Fibroblast of mammary gland (primary cell): Measurements from ENCODE around the gene CCDC86.

ENCODE experiments used
- DNase-seq: peaks from one replicate; pipeline ENCODE4 v3.0.0-alpha.2; 2010; ENCODE audit warnings: low read depth
- H3K4me3 ChIP-seq: 2 replicates; pipeline ENCODE4 v1.5.1; 2011; ENCODE audit warnings: low read depth, mild to moderate bottlenecking, low read length, moderate library complexity; ENCODE audit not compliant: control insufficient read depth
- TF ChIP-seq, protein P1 (sequence below): conservative IDR thresholded peaks from 2 replicates; pipeline ENCODE4 v1.5.1; 2011; ENCODE audit warnings: low read depth, low read length, inconsistent platforms; ENCODE audit not compliant: control insufficient read depth, insufficient read depth

CCDC86 gene, protein sequence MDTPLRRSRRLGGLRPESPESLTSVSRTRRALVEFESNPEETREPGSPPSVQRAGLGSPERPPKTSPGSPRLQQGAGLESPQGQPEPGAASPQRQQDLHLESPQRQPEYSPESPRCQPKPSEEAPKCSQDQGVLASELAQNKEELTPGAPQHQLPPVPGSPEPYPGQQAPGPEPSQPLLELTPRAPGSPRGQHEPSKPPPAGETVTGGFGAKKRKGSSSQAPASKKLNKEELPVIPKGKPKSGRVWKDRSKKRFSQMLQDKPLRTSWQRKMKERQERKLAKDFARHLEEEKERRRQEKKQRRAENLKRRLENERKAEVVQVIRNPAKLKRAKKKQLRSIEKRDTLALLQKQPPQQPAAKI

DNA sequence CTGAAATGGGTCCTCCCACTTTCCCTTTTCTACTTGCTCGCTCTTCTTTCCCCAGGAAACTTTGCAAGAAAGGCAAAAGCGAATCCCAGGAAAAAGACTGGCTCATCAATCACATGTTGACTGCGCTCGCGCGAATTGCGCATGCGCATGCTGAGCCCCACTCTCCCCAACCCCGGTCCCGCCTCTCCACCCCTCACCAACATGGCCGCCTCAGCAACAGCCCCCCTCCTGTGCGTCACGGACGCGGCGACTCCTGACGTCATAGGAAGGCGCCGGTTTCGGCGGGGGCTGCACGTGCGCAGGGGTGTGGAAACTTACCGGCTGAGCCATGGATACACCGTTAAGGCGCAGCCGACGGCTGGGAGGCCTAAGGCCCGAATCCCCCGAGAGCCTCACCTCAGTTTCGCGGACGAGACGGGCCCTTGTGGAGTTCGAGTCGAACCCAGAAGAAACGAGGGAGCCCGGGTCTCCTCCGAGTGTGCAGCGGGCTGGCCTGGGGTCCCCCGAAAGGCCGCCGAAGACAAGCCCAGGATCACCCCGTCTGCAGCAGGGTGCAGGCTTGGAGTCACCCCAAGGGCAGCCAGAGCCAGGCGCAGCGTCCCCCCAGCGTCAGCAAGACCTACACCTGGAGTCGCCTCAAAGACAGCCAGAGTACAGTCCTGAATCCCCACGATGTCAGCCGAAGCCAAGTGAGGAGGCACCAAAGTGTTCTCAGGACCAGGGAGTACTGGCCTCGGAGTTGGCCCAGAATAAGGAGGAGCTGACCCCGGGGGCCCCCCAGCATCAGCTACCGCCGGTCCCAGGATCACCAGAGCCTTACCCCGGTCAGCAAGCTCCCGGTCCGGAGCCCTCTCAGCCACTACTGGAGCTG is at the start of gene CCDC86:
TSS of gene CCDC86 (plus strand) at position 317 of the 871 bp plus-strand sequence. CDS start at position 329, 12 bp downstream.
- peak within 1 kb of the TSS; percentile 75 for H3K4me3 ChIP-seq
- DNase-seq = peak; percentile 96
- TF ChIP-seq, protein P1, sequence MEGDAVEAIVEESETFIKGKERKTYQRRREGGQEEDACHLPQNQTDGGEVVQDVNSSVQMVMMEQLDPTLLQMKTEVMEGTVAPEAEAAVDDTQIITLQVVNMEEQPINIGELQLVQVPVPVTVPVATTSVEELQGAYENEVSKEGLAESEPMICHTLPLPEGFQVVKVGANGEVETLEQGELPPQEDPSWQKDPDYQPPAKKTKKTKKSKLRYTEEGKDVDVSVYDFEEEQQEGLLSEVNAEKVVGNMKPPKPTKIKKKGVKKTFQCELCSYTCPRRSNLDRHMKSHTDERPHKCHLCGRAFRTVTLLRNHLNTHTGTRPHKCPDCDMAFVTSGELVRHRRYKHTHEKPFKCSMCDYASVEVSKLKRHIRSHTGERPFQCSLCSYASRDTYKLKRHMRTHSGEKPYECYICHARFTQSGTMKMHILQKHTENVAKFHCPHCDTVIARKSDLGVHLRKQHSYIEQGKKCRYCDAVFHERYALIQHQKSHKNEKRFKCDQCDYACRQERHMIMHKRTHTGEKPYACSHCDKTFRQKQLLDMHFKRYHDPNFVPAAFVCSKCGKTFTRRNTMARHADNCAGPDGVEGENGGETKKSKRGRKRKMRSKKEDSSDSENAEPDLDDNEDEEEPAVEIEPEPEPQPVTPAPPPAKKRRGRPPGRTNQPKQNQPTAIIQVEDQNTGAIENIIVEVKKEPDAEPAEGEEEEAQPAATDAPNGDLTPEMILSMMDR = no peak

DNA sequence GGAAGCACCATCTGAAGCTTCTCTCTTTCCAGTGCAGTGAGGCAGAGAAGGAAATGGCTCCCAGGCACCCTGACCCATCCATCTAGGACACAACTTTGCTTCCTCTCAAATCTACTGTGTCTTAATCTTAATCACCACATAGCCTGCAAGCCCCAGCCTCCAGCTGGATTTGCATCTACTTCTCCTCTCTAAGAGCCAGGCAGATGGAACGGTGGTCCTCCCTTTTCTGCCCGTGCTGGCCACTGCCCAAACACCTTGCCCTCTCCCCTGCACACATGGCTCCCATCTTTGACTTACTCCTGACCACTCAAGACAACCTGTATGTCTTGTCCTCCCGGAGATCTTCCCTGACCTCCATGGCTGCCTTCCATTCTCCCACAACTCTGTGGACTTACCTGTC is 49.4 kb upstream of the CCDC86 start:
- TF ChIP-seq, protein P1 = no peak
- no peak overlapping the region for H3K4me3 ChIP-seq
- no peak for DNase-seq

DNA sequence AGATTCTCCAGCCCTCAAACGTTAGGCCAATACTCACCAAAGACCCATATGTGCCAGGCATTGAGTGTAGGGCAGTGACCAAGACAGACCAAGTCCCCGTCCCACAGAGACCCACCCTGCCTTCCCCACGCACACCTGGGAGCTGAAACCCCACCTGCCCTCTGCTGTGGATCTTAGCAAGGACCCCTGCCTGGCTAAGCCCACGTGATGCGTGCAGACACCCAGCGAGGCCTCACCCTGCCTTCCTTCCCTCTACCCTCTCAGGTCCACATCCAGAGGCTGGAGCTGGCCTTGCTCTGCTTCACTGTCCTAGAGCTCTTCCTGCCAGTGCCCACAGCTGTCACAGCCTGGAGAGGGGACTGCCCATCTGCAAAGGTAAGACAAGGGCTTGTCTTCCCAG is 46.6 kb upstream of the CCDC86 start:
- TF ChIP-seq, protein P1 = no peak
- no peak for DNase-seq
- H3K4me3 ChIP-seq = no peak overlapping the region

DNA sequence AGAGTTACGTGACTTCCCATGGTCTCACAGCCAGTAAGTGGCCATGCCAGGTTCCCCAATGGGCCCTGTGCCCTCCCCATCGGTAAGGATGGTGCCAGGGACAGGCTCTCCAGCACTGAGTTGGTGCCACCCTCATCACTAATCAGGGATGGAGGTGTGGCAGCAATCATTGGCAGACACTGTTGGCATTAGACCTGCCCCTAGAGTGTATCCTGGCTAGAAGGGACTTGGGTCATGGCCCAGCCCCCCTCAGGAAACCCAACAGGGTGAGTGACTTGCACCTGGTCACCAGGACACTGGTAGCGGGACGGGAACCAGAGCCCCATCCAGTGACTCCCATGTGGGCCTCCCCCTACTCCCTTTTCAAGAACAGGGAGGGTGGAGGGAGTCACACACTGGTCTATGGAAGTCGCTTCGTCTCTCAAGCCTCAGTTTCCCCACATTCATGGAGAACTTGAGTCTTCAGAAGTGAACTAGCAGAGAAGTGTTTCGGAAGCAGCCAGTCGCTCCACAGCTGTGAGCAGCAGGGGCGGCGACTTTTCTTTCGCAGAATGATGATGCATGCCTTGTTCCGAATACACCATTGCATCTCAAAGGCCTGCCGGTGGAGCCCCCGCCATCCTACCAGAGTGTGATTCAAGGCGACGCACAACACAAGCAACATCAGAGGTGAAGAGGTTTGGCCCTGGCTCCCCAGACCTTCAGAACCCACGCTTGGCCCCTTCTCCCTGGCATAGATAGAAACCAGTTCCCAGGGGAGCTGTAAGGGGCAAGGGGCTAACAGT is 43.9 kb upstream of the CCDC86 start:
- no peak overlapping the region for H3K4me3 ChIP-seq
- TF ChIP-seq, protein P1 = no peak
- DNase-seq = no peak

DNA sequence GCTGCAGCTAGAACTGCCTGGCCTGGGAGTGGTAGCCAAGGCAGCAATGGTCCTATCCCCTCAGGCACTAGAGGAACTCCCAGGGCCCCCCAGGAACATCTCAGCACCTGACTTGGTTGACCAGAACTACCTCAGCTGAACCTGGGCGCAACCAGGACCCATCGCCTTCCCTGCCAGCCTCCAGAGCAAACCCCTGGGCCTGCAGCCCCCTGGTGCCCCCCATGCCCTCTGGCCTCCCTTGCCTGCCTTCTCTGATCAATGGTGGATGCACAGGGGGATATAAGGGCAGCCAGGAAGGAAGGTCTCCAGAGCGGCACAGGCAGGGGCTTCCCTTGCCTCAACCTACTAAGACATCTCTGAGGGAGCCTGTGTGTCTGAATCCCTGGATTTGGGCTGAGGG is 43.3 kb upstream of the CCDC86 start:
- no peak overlapping the region for H3K4me3 ChIP-seq
- DNase-seq = no peak
- TF ChIP-seq, protein P1 = no peak

DNA sequence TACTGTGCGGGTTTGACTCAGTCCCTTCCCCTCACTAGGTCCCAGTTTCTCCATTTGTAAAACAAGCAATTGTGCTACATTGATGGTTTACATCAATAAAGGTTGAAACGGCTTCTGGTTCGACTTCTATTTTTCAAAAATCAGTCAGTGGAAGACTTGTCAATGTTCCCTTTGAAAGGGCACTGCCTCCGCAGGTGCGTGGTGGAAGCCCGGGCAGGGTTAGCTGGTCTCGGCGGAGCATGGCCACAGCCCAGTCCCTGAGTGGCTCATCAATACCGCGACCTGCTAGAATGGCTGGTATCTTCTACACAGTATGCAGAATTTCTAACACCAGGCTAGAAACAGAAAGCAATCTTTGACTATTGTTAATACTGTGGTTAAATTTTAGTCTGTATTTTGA is 40.7 kb upstream of the CCDC86 start:
- no peak overlapping the region for H3K4me3 ChIP-seq
- TF ChIP-seq, protein P1 = no peak
- no peak for DNase-seq
